Lung (tissue), 12 donors: Measurements from ENCODE around the gene PRR16. TPM values are rescaled to one million over a fixed set of nuclear protein-coding genes. Genes with fewer than 3 reads are reported as not detected.

Source experiments
- ATAC-seq: fragments of 200-7000 bp; cut with Tn5 transposase; one replicate; pipeline ENCODE4 v1.9.1; 2020; ENCODE audit warnings: moderate number of reproducible peaks; ENCODE audit not compliant: insufficient read depth, low FRiP score
- DNase-seq, 3 donors: peaks; one replicate each; pipeline ENCODE4 v3.0.0-alpha.2; 2013 to 2017
- H3K27ac ChIP-seq, 2 donors: one replicate each; pipeline ENCODE4 v1.5.1; 2013; ENCODE audit warnings: mild to moderate bottlenecking in 2 of 2, moderate library complexity in 2 of 2, control low read depth in 1 of 2, inconsistent platforms in 1 of 2, low read depth in 1 of 2, low read length in 1 of 2
- H3K27me3 ChIP-seq, 3 donors: one replicate each; pipeline ENCODE4 v1.5.1; 2013; ENCODE audit warnings: low read length in 2 of 3; ENCODE audit not compliant: control insufficient read depth in 3 of 3, insufficient read depth in 3 of 3
- H3K36me3 ChIP-seq, 4 donors: one replicate each; pipeline ENCODE4 v1.5.1; 2013; ENCODE audit warnings: low read length in 4 of 4, mild to moderate bottlenecking in 1 of 4, moderate library complexity in 1 of 4; ENCODE audit not compliant: control insufficient read depth in 4 of 4, insufficient read depth in 4 of 4
- H3K4me1 ChIP-seq, 5 donors: one replicate each; pipeline ENCODE4 v1.5.1; 2013; ENCODE audit warnings: low read length in 5 of 5, mild to moderate bottlenecking in 2 of 5, moderate library complexity in 1 of 5; ENCODE audit not compliant: control insufficient read depth in 5 of 5, insufficient read depth in 5 of 5
- H3K4me3 ChIP-seq: one replicate; pipeline ENCODE4 v1.5.1; 2013; ENCODE audit warnings: mild to moderate bottlenecking, control low read depth, moderate library complexity
- H3K9ac ChIP-seq, 2 donors: one replicate each; pipeline ENCODE4 v1.5.1; 2013; ENCODE audit warnings: low read length in 2 of 2, control low read depth in 1 of 2; ENCODE audit not compliant: insufficient read depth in 1 of 2
- H3K9me3 ChIP-seq, 4 donors: one replicate each; pipeline ENCODE4 v1.5.1; 2013; ENCODE audit warnings: low read length in 3 of 4, mild to moderate bottlenecking in 1 of 4, moderate library complexity in 1 of 4; ENCODE audit not compliant: control insufficient read depth in 4 of 4, insufficient read depth in 3 of 4
- WGBS, 2 donors: extraction: QIAGEN DNeasy Blood & Tissue Kit; methylation state at CpG; one replicate each; pipeline ENCODE4 v1.1.7; 2013; 5-methylcytosine and 5-hydroxymethylcytosine counted together
- polyA plus RNA-seq, 2 donors: library from polyadenylated mRNA; stranded (reverse); fragments of 200-250 nt; gene quantifications; one replicate each; pipeline ENCODE4 v1.2.1, GENCODE V29; 2013
- total RNA-seq, 2 donors: library from RNA; depleted of rRNA in 1 of 2; stranded (reverse); fragments of >200 nt in 1 of 2; gene quantifications; one replicate each; pipeline ENCODE4 v1.2.1, GENCODE V29; 2014 to 2021
- TF ChIP-seq, protein P1 (sequence below): IDR thresholded peaks from 2 replicates; pipeline ENCODE4 v1.5.1; 2012; ENCODE audit warnings: mild to moderate bottlenecking; ENCODE audit errors: control extremely low read depth, extremely low read depth
- donor health status: control.
- donor health status: control.
- donor health status: Bipolar disorder and iron deficiency.
- donor health status: healthy.
- donor health status: DM: yes; HTN: yes; CAD: no.

PRR16 gene
- total and polyA plus RNA-seq, 4 donors = 1.1 to 6.6 (median 5.9) TPM

DNA sequence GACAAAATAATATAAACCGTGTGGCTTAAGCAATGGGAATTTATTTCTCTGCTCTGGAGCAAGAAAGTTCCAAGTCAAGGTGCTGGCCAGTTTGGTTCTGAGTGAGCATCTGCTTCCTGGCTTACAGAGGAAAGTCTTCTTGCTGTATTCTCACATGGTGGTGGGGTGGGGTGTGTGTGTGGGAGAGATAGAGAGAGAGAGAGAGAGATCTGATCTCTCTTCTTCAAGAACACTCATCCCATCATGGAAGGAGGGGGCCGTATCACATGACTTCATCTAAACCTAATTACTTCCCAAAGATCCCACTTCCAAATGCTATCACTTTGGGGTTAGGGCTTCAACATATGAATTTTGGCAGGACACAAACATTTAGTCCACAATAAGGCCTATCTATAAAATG, 91.2 kb downstream of the PRR16 start:
- TF ChIP-seq, protein P1, sequence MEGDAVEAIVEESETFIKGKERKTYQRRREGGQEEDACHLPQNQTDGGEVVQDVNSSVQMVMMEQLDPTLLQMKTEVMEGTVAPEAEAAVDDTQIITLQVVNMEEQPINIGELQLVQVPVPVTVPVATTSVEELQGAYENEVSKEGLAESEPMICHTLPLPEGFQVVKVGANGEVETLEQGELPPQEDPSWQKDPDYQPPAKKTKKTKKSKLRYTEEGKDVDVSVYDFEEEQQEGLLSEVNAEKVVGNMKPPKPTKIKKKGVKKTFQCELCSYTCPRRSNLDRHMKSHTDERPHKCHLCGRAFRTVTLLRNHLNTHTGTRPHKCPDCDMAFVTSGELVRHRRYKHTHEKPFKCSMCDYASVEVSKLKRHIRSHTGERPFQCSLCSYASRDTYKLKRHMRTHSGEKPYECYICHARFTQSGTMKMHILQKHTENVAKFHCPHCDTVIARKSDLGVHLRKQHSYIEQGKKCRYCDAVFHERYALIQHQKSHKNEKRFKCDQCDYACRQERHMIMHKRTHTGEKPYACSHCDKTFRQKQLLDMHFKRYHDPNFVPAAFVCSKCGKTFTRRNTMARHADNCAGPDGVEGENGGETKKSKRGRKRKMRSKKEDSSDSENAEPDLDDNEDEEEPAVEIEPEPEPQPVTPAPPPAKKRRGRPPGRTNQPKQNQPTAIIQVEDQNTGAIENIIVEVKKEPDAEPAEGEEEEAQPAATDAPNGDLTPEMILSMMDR = no peak
- no peaks in the 10 kb centered on the region for H3K9me3 ChIP-seq
- H3K27ac ChIP-seq = no peak overlapping the region
- no peak overlapping the region for H3K9ac ChIP-seq
- no peaks in the 10 kb centered on the region for H3K27me3 ChIP-seq
- no peak overlapping the region for H3K4me3 ChIP-seq
- no peaks in the 10 kb centered on the region for H3K36me3 ChIP-seq
- H3K4me1 ChIP-seq = peaks cover 0 to 6% (median 0%) of the 10 kb centered on the region in 5 donors
- WGBS, 2 donors = 74 to 79% methylated on average over 2 of the region's 2 CpGs
- DNase-seq (no peak), ATAC-seq (no peak)

DNA sequence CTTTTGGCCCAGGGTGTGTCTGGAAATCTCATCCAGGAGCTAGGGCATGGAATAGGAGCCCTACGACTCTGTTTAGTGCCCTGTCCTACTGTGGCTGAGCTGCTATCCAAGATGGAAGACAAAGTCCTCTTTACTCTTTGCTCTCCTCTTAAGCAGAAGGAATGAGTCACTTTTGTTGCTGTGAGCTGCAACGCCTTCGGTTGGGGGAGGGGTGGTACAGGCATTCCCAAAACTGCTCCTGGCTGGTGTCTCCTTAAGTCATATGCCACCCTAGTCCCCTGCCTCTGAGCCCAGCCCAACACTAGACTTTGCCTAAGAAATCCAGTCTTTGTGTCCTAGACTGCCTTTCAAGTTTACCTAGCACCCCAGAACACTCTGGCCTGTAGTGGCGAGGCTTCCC, 99.9 kb downstream of the PRR16 start:
- H3K27me3 ChIP-seq = no peaks in the 10 kb centered on the region
- no peak overlapping the region for H3K9ac ChIP-seq
- TF ChIP-seq, protein P1 = no peak
- H3K27ac ChIP-seq = no peak overlapping the region
- no peak for DNase-seq
- no peak overlapping the region for H3K4me3 ChIP-seq
- no peaks in the 10 kb centered on the region for H3K36me3 ChIP-seq
- no peak for ATAC-seq
- peaks cover 0 to 5% (median 0%) of the 10 kb centered on the region in 5 donors for H3K4me1 ChIP-seq
- no peaks in the 10 kb centered on the region for H3K9me3 ChIP-seq
- WGBS, 2 donors = 88 to 89% methylated on average over 4 of the region's 4 CpGs

DNA sequence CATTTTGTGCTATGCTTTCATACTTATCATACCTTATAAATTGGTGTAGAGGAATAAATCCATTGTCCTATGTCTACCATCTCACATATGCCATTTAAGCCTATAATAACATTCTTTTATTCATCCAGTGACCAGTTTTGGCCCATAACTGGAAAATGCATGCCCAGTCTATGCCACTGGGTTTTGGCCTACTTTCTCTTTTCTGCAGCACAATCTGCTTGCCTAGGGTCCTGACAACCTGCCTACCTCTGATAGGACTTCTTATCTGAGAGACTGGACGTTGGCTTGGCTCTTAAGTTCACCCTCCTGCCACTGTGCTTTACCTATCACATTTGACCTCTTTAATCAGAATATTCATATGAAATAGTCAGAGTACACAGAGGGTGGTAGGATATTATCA, 103.0 kb downstream of the PRR16 start:
- 49 to 58% methylated on average over 1 of the region's 1 CpG for WGBS, 2 donors
- ATAC-seq (no peak), DNase-seq (no peak)
- Histone ChIP-seq H3K9ac (no peak overlapping the region), H3K27me3 (no peaks in the 10 kb centered on the region), H3K4me3 (no peak overlapping the region), H3K36me3 (no peaks in the 10 kb centered on the region), H3K27ac (no peak overlapping the region), H3K9me3 (no peaks in the 10 kb centered on the region), H3K4me1 (peaks cover 0 to 5% (median 0%) of the 10 kb centered on the region in 5 donors)
- TF ChIP-seq, protein P1 = no peak

DNA sequence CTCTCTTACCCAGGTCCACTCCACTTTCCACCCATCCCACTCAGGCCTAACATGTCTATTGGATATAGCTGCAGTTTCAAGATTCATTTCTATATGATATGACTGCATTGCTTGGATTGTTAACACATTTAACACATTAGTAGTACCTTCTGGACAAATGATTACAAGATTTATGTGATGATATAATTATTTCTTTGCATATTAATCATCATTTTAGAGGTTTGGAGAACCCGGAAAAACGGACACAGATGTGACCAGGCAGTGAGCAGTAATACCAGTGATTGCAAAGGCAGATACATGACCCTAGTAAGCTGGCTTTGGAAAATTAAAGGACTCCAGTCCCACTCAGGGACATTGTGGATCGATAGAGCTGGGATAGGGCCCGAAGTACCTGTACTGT, 103.8 kb downstream of the PRR16 start:
- Histone ChIP-seq H3K9ac (no peak overlapping the region), H3K27me3 (no peaks in the 10 kb centered on the region), H3K27ac (no peak overlapping the region), H3K9me3 (no peaks in the 10 kb centered on the region), H3K4me3 (no peak overlapping the region), H3K4me1 (peaks cover 0 to 5% (median 0%) of the 10 kb centered on the region in 5 donors), H3K36me3 (no peaks in the 10 kb centered on the region)
- 67 to 79% methylated on average over 4 of the region's 4 CpGs for WGBS, 2 donors
- no peak for ATAC-seq
- DNase-seq = no peak
- TF ChIP-seq, protein P1 = no peak
